MM.1S (cell line): ENCODE data around the gene EIF2S2.
"Not testable (repeated sequence)": the region's sequence is repeated elsewhere in the genome, so short reads cannot be mapped to it uniquely, and the experiment has no call there.

ENCODE experiments used
- CTCF ChIP-seq: fragments of 300-600 bp; sonication (generic); IDR thresholded peaks from 2 replicates; pipeline ENCODE4 v1.5.1; 2016; ENCODE audit warnings: antibody characterized with exemption, low read length, mixed read lengths
- EZH2 ChIP-seq: fragments of 300-600 bp; sonication (generic); optimal IDR thresholded peaks from 2 replicates; pipeline ENCODE3; 2017; ENCODE audit warnings: low read depth, mild to moderate bottlenecking, antibody characterized with exemption, low read length, mixed read lengths
- EZH2phosphoT487 ChIP-seq: fragments of 300-600 bp; sonication (generic); IDR thresholded peaks from 2 replicates; pipeline ENCODE4 v1.6.1; 2018; ENCODE audit warnings: antibody characterized with exemption, low read length

GRCh38 chr20:34153169-34153568, 41.1 kb upstream of the EIF2S2 start:
- not testable (repeated sequence) for TF ChIP-seq EZH2phosphoT487, CTCF, EZH2
